RWPE2 (cell line): ENCODE data around the gene STXBP2.

Experiments
- ATAC-seq: fragments of 200-7000 bp; cut with Tn5 transposase; 3 replicates; pipeline ENCODE4 v1.9.1; 2021; ENCODE audit warnings: low read depth
- DNase-seq: peaks from one replicate; pipeline ENCODE4 v3.0.0-alpha.2; 2020; ENCODE audit warnings: low spot score
- H3K27ac ChIP-seq: fragments of 450-650 bp; 2 replicates; pipeline ENCODE4 v1.5.1; 2017; ENCODE audit warnings: mild to moderate bottlenecking; ENCODE audit not compliant: poor library complexity, severe bottlenecking
- H3K27me3 ChIP-seq: fragments of 250-450 bp; sonication (Bioruptor Pico); 2 replicates; pipeline ENCODE4 v1.5.1; 2021; ENCODE audit warnings: mild to moderate bottlenecking, moderate library complexity; ENCODE audit not compliant: insufficient read depth, poor library complexity, severe bottlenecking
- H3K36me3 ChIP-seq: fragments of 250-450 bp; sonication (Bioruptor Pico); 2 replicates; pipeline ENCODE4 v1.5.1; 2020; ENCODE audit warnings: low read depth, mild to moderate bottlenecking, moderate library complexity
- H3K4me1 ChIP-seq: fragments of 250-450 bp; sonication (Bioruptor Pico); 2 replicates; pipeline ENCODE4 v1.5.1; 2021; ENCODE audit warnings: mild to moderate bottlenecking, moderate library complexity; ENCODE audit not compliant: insufficient read depth, poor library complexity, severe bottlenecking
- H3K4me3 ChIP-seq: fragments of 250-450 bp; sonication (Bioruptor Pico); 2 replicates; pipeline ENCODE4 v1.5.1; 2021; ENCODE audit warnings: mild to moderate bottlenecking, moderate library complexity; ENCODE audit not compliant: severe bottlenecking
- H3K9me3 ChIP-seq: fragments of 250-450 bp; sonication (Bioruptor Pico); 2 replicates; pipeline ENCODE4 v1.5.1; 2021; ENCODE audit warnings: mild to moderate bottlenecking, moderate library complexity; ENCODE audit not compliant: severe bottlenecking
- TF ChIP-seq, protein P1 (sequence below): fragments of 450-650 bp; IDR thresholded peaks from one replicate; pipeline ENCODE4 v1.5.1; 2017; ENCODE audit warnings: mild to moderate bottlenecking, moderate library complexity; ENCODE audit not compliant: poor library complexity, severe bottlenecking

Gene STXBP2

DNA sequence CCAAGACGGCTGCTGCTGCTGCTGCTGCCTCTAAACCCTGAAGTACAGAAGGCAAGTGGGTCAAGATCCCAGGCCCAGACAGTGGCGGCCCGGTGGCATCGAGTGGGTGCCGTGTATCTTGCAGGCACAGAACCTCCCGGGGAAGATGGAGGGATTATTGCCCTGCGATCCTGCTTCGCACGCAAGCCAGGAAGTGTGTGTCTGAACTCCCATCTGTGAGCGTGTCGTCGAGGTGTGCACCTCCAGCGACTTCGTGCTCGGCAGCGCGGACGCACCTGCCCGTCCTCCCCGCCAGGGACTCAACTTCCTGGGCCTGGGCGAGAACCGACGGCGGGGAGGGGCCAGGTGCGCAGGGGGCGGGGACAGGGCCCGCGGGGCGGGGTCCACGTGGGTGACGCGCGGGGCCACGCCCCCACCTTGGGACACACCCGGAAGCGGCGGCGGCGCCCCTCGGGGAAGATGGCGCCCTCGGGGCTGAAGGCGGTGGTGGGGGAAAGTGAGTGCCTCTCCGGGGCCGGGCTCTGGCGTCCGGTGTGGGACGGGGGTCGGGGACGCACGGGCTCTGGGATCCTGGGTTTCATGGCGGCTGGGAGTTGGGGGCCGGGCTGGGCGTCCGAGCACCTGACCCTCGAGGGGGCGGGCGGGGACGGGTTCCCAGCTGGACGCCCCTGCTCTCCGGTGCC lies at the start of gene STXBP2:
Gene STXBP2 (plus strand): TSS at position 420 of the 683 bp plus-strand sequence. CDS start 40 bp downstream, at position 460.
- no peaks in the 10 kb centered on the region for H3K9me3 ChIP-seq
- H3K4me1 ChIP-seq = peaks cover 3% of the 10 kb centered on the region
- H3K36me3 ChIP-seq = no peaks in the 10 kb centered on the region; the same call in 1 of the 2 replicates
- H3K4me3 ChIP-seq = peak within 1 kb of the TSS; percentile 79
- ATAC-seq (peak; percentile 78), DNase-seq (no peak)
- TF ChIP-seq, protein P1, sequence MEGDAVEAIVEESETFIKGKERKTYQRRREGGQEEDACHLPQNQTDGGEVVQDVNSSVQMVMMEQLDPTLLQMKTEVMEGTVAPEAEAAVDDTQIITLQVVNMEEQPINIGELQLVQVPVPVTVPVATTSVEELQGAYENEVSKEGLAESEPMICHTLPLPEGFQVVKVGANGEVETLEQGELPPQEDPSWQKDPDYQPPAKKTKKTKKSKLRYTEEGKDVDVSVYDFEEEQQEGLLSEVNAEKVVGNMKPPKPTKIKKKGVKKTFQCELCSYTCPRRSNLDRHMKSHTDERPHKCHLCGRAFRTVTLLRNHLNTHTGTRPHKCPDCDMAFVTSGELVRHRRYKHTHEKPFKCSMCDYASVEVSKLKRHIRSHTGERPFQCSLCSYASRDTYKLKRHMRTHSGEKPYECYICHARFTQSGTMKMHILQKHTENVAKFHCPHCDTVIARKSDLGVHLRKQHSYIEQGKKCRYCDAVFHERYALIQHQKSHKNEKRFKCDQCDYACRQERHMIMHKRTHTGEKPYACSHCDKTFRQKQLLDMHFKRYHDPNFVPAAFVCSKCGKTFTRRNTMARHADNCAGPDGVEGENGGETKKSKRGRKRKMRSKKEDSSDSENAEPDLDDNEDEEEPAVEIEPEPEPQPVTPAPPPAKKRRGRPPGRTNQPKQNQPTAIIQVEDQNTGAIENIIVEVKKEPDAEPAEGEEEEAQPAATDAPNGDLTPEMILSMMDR = no peak
- peak within 1 kb of the TSS; percentile 22 for H3K27ac ChIP-seq
- no peaks in the 10 kb centered on the region for H3K27me3 ChIP-seq

DNA sequence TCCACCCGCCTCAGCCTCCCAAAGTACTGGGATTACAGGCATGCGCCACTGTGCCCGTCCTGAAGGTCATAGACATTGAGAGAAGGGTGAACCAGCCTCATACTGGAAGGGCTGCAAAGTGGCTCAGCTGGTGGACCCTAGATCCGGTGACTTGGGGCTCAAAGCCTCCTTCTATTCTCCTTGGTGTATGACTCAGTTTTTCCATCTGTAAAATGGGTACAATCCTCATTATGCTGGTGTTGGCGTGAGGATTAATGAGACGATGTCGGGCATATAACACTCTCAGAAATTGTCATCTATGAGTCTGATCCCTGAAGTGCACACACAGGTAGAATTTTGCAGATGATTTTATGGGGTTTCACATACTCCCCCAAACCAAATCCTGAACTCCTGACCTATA lies 47.1 kb upstream of the STXBP2 start:
- TF ChIP-seq, protein P1 = no peak
- Histone ChIP-seq H3K4me3 (no peak overlapping the region), H3K36me3 (no peaks in the 10 kb centered on the region), H3K4me1 (no peaks in the 10 kb centered on the region), H3K27me3 (no peaks in the 10 kb centered on the region), H3K27ac (no peak overlapping the region), H3K9me3 (no peaks in the 10 kb centered on the region)
- ATAC-seq (no peak), DNase-seq (no peak)

- Histone ChIP-seq H3K36me3 (no peaks in the 10 kb centered on the region), H3K27me3 (no peaks in the 10 kb centered on the region), H3K4me1 (no peaks in the 10 kb centered on the region), H3K9me3 (no peaks in the 10 kb centered on the region), H3K27ac (no peak overlapping the region), H3K4me3 (no peak overlapping the region)
- DNase-seq (no peak), ATAC-seq (no peak)
- TF ChIP-seq, protein P1 = no peak
Observed at GRCh38 chr19:7590256-7590655, 46.7 kb upstream of the STXBP2 start.

GRCh38 chr19:7595466-7596133 lies 41.3 kb upstream of the STXBP2 start, which contains the start of gene CAMSAP3:
CAMSAP3 (plus strand) TSS chr19:7595863; CDS start chr19:7596003, 140 bp downstream.
- TF ChIP-seq, protein P1 = no peak
- H3K4me1 ChIP-seq = no peaks in the 10 kb centered on the region
- ATAC-seq (peak; percentile 88), DNase-seq (peak; percentile 48)
- H3K9me3 ChIP-seq = no peaks in the 10 kb centered on the region
- no peak within 1 kb of the TSS for H3K27ac ChIP-seq
- no peaks in the 10 kb centered on the region for H3K27me3 ChIP-seq
- H3K36me3 ChIP-seq = no peaks in the 10 kb centered on the region
- H3K4me3 ChIP-seq = peak within 1 kb of the TSS; percentile 62
